Non-pigmented ciliary epithelial cell (primary cell): ENCODE results near the gene DNAJB8.

Experiments used
- DNase-seq: peaks from one replicate; pipeline ENCODE4 v3.0.0-alpha.2; 2010; ENCODE audit warnings: low read depth

Gene DNAJB8

DNA sequence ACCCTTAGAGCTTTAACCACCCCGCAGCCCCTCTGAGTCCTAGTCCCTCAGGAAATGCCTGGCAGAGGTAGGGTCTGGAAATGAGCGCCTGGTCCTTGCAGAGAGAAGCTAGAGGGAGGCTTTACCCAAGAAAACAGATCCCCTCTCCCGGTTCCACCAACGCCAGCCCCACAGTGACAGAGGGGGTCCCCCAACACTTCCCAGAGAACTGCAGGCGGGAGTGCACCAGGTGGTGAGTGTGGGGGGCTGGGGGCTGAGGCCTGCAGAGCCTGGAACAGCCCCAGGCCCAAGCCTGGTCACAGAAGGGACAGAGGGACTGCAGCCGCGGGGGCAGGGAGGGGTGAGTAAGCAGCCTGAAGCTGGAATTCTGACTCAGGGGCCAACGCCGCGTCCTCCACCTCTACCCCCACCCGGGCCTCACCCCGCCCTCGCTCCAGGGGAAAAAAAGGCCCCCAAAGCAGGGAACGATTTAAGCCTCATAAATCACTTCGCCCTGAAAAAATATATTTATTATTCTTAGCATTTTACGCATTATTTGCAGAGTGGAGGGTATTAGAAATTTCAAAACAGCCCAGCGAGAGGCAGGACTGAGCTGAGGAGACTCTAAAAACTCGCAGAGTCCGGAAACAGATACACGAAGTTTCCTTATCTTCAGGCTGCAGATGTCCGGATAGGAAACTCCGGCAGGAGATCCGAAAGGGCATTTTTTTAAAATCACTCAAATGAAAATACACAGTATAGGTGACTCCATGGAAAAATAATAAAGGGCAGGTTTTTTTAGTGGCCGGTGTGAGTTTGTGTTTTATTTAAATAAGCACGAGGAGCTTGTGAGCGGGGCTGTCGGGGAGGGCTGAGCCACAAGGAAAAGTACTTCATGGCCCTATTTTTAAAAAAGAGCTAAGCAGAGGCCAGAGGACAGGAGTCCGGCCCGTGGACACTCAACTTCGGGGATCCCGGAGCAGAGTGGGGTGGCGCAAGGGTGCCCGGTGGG lies 16.3 kb upstream of the DNAJB8 start:
- DNase-seq = no peak

DNA sequence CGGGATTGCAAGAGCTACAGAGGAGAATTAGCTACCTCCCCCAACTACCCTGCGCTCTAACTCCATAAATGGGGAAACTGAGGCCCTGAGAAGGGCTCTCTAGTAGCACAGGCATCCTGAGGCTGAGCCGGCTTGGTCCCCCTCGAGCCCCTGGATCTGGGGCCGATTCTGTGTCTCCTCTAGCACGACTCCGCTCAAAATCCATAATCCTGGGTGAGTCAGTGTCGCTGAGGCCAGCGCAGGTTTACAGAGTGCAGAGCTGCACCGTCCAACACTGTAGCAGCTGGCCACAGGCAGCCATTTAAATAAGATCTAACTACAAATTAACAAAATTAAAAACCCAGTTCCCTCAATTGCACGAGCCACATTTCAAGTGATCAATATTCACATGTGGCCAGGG lies 15.5 kb upstream of the DNAJB8 start:
- DNase-seq = no peak

DNA sequence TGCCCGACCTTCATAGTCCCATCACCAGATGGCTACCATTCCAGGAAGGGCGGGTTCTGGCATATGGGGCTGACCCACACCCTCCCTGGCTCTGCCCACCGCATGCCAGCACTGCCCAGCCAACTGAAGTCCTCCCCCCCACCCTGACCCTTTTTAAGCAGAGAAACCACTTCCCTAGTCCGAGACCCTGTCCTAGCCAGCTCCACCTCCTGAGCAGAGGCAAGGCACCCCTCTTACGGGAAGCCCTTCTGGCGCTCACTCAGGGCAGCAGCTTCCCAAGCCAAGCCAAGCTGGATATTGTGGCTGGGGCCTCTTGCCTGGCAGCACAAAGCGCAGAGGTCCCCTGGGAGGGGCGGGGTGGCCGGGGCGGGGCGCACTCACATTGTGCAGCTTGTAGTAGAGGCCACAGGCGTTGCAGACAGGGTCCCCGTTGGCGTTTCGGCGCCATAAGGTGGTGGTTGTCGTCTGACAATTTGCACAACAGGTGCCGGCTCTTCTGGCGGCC lies 14.8 kb upstream of the DNAJB8 start:
- no peak for DNase-seq

DNA sequence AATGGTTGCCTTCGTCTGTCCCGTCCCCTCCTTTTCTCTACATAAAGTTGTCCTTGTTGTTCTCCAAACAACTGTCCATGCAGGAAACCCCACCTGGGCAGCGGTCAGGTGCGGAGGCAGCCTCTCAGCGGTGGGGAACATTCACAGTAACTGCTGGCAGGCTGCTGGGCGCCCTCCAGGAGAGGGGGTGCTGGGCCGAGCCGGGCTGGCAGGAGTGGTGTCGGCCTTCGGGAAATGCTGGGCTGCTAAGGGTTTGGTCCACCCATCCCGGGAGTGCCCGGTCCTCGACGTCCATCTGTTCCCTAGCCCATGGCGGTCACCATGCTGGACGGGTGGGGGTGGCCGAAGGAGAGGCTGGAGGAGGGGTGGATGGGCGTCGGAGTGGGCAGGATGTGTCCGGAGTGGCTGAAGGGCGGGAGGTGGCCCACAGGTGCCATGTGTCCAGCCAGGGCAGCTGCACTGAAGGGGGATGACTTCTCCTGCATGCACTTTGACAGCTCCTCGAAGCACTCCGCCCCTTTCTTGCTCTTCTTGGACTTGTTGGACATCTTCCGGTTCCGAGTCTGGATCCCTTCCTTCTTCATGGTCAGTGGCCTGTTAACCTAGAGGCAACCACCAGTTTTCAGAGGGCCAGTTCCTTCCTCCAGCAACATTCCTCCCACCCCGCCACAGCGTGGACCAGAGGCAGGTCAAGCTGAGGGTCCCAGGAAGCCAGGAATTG lies 14.2 kb upstream of the DNAJB8 start:
- no peak for DNase-seq

DNA sequence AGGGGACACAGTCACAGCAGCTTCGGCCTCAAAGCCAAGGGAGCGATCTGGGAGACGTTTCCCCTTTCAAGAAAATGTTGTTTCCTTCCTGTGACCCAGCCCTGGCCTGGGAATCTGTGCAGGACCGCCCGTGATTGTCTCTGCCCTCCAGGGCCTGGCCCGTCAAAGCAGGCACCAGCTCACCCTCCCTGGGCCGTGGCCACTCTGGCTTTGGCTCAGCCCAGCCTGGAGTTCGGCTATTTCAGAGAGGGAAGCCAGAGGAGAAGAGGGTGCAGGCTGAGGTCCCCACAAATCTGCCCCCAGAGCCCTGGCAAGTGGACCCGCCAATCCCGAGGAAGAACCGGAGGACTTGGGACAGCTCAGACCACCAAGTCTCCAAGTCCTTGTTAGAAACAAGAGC lies 13.6 kb upstream of the DNAJB8 start:
- DNase-seq = no peak

DNA sequence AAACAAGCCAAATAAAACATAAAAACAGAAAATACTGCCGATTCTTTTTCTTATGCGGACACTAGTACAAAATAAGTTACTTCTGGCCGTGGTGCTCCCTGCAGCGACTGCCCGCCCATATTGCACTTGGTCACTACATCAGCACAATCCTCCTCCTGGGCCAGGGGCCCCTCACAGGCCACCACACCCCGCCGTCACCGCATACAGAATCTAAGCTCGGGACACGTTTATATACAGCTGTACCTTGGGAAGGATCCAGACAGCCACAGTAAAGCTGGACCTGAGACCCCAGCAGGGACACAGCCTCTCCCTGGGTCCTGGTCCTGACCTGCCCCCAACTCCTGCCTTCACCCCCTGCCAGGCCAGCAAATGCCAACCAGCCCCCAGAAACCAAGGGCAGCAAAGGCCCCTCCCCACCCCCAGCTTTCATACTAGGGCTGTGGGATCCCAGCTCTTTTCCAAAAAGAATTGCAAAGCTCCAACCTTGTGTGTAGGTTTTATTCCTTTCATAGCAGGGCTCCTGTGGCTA lies 12.9 kb upstream of the DNAJB8 start:
- DNase-seq = no peak

DNA sequence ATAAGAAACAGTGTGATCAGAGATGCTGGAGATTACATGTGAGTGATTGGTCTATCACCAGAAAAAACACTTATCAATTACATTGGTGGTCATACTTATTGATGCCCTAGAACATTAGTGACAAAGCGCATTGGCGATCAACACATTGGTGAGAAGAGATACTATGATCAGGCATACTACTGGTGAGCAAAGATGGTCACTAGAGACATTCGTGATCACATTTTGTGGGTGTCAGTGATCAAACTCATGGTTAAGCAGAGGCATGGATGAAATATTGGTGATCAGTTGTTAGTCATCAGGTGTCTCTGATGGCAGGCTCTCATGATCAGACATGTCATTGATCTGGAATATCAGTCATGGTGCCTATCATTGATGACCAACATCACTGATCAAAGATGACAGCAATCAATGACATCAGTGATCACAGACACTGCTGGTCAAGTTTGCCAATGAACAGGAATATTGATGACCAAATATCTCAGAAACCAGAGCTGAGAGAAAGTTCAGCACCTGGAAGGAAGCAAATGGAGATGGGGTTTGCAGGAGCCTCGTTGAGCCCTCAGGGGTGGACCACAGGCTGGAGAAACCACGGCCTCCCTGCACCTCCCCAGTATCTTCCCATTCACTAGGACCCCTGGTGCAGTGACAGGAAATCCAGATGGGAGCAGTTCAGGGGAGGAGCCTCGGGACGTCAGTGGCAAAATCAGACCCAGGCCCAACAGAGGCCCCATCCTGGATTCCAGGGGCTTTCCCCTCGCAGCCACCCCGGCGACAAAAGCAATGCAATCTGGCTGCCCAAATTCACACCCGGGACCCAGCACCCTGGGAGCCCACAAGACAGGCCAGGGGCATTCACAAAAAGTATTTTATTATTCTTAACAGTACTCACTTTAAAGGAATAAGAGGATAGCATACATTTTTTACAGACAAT lies 12.2 kb upstream of the DNAJB8 start:
- DNase-seq = no peak

DNA sequence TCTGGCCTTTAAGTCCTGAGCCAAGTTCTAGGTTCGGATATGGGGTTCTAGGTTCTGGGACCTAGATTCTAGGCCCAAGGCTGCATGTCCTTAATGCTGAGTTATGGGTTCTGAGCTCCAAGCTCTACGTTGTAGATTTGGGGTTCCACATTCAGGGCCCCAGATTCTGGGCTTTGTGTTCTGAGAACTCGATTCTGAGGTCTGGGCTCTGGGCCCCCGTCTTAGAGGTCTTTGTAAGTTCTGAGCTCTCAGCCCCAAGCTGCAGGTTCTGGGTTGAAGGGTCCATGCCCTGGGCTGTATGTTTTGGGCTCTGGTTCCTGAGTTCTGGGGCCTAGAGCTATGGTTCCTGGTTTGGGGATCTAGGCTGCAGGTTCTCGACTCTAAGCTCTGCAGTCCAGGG lies 10.0 kb upstream of the DNAJB8 start:
- no peak for DNase-seq

DNA sequence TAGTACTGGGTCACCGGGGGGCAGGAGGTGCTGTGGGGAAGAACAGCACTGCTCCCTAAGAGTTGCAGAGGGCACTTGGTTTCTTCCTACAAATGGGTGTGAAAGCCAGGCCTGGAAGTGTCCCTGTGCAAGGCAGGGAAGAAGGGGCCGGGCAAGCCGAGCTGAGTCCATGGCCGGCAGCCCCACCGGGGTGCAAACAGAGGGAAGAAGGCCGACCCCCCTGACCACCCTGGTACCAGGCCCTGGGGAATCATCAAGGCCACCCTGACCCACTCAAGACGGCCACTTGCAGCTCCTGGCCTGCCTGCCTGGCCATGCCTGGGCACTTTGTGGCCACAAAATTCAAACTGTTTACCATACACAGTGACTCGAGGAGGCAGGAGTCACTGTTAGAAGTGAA lies 8.7 kb upstream of the DNAJB8 start:
- DNase-seq = no peak

DNA sequence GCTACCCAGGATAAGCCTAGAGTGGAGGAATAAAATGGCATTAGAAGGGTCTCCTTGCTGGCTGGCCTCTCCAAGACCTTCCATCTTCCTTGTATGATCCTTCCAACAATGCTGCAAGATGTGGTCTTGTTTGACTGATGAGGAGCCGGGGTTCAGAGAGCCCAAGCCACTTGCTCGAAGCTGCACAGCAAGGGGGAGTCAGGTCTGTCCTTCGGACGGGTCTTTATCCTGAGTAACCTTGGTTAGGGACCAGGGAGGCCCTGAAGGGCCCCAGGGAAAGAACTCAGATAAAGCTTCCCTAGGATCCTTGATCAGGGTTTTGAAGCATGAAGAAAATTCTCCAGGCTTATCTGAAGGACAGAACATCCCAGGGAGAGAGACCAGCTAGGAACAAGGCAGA lies 7.0 kb upstream of the DNAJB8 start:
- no peak for DNase-seq

DNA sequence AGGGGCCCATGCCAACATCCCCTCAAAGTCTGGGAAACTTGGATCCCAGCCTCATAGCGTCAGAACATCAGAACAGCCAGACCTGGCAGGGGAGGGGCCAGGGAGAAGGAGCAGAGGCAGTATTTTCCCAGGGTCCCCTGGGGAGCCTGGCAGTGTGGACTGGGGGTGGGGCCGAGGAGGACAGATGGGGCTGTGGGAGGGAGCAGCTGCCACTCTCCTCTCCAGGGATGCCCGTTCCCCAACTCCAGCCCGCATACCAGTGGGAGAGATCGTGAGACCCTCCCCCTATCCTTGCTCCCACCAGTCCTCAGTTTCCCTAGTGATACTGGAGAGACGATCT lies 6.5 kb upstream of the DNAJB8 start:
- no peak for DNase-seq

DNA sequence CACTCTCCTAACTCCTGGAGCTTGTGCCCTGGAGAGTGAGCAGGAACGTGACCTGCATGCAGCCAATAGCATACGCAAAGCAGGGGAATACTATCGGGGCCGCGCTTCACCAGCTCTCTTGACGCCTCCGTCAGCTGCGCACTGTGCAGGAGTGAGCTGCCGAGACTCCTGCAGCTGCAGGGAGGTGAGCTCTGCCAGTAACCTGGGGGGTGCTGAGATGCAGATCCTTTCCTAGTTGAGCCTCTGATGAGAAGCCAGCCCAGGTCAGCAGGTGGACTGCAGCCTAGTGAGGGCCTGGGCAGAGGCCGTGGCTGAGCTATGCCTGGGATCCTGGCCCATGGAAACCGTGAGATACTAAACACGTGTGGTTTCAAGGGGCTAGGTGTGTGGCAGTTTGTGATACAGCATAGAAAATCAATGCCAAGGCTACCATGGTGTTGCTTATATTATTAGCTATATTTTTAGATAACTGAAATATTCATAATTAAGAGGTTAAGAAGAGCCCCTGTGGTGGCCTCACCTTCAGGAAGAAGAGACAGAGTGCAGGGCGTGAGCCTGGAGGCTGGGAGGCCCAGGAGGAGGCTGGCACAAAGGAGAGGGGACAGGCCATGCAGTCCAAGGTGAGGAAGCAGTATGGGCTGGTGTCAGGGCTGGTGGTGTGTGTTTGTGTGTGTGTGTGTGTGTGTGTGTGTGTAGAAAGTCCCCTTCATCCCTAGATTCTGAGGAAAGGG lies 5.9 kb upstream of the DNAJB8 start:
- no peak for DNase-seq

DNA sequence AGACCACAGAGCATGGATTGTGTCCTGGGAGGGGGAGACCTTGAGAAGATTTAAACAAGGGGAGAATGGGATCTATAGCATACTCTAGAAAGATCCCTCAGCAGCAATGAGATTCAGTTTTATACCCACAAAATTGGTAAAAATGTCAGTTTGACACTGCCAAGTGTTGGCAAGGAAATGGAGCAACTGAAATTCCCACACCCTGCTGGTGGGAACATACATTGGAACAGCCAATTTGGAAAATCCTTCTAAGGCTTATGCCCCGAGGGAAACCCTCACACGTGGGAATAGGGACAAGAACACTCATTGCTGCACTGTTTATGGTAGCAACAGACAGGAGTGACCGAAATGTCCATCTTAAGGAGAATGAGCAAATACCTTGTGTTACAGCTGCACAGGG lies 5.0 kb upstream of the DNAJB8 start:
- no peak for DNase-seq

DNA sequence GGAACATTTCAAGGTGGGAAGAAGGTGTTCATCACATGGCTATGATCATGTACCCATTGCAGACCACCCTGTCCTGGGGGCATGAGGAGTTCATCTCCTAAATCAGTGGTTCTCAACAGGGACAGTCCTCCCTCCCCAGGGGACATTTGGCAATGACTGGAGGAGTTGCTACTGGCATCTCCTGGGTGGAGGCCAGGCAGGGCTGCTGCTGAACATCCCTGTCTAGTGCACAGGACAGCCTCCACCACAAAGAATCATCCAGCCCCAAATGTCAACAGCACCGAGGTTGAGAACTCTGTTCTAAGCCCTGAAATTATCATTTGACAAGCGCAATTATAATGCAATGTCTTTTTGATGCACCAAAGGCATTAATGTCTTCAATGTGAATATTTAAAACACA lies 4.4 kb upstream of the DNAJB8 start:
- no peak for DNase-seq

DNA sequence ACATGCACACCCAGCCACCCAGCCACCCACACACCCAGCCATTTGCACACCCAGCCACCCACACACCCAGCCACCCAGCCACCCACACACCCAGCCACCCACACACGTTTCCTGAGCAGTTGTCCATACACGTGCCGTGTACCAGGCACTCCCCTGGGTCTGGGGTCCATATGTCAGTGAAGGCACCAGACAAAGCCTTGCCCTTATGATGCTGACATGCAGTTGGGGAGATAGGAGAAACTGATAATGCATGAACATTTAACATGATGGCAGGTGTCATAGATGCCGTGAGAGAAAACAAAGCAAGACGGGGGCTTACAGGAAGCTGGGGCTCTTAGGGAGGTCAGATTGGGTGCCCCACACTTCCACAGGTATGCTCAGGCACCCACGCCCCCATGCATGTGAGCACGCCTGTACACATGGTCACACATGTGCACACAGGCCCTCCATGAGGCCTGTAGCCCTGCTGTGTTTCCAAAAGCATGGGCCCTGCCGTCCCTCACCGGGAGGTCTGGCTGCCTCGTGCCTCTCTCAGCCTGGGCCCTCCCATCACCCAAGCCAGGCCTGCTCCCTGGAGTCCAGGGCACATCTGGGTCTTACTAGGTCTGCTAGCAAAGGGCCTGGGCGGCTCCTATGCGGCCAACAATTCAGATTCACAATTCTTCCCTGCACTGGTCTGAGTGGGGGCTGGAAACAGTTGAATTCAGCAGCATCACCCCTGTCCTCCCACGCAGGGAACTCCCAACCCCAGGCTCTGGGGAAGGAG lies 3.6 kb upstream of the DNAJB8 start:
- no peak for DNase-seq

DNA sequence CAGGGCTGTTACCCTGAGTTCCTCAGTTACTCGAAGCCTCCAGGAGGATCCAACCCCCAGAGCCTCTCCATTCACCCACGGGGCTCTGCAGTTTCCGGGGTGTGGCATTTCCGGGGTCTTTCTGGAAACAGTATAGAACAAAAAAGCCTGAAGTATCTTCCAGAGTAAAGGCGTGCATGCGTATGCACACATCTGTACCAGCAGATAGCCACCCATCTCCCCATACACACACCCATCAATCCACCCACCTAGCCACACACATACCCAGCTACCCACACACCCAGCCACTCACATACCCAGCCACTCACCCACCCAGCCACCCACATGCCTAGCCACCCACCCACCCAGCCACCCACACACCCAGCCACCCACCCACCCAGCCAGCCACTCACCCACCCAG lies 2.9 kb upstream of the DNAJB8 start:
- no peak for DNase-seq

DNA sequence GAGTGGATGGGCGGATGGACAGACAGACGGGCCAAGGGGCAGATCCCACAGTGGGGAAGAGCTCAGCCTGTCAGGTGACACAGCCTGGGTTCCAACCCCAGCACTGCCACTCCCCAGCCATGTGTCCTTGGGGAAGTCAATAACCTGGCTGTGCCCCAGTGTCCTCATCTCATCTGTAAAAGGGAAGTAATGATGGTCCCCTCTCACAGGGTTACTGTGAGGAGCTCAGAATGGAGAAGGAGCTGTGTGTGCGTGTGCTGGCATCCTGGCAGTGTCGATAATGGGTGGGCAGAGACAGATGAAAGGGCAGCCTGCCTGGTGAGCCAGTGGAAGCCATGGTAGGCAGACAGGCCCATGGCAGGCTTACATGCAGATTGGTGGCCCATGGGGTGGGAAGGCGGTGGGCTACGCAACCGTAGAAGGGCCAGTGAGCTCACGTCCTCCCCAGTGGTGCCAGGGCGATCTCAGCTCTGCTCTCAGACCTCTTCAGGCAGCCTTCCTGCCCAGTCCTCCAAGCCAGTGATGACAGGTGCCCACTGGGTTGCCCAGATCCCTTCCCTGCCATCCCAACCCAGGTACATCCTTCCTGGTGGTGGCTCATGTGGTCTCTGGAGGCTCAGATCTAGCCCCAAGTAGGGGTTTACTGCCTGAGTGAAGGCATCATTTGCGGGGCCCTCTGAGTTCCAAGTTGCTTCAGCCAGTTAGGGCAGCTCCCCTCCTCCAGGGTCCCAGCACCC lies 2.3 kb upstream of the DNAJB8 start:
- no peak for DNase-seq

DNA sequence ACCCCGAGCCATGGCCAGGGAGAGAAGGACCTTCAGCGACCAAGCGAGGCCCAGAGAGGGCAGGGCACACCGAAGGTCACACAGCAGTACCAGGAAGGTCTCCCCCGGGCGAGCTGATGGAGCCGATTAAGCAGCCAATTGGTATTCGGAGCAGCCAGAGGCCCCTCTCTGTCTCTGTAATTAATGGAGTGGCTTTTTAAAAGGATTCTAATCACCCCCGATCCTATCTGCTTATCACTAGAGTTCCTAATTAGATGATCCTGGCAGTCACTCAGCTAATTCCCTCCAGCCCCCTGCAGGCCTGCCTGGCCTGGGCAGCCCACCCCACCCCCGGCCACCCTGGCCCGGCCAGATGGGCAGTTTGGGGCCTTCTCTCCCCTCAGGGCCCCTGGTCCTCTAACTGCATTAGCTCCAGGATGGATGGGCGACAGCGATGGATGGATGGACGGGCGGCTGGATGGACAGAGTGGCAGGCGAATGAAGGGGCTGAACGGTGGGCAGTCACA lies 1.6 kb upstream of the DNAJB8 start:
- no peak for DNase-seq

DNA sequence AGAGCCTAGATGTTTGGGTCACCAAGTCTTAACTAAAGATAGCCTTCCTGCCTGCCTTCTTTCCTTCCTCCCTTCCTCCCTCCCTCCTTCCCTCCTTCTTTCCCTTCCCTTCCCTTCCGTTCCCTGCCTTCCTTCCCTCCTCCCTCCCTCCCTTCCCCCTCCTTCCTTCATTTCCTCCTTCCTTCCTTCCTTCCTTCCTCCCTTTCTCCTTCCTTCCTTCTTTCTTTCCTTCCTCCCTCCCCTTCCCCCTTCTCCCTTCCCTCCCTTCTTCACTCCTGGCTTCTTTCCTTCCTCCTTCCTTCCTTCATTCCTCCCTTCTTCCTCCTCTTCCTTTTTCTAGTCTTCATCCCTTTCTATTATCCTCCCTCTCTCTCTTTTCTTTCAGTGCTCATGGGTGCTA lies 2.0 kb downstream of the DNAJB8 start:
- DNase-seq = no peak

DNA sequence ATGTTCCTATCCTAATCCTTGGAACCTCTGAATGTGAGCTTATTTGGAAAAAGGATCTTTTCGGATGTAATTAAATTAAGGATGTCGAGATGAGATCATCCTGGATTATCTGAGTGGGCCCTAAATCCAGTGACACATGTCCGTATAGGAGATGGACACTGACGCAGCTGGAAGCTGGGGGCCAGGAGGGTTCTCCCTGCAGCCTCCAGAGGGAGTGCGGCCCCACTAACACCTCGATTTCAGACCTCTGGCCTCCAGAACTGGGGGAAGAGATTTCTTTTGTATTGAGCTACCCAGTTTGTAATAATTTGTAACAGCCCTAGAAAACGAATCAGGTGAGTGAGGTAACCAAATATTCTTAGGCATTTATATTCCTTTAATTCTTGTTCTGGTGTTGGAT lies 2.5 kb downstream of the DNAJB8 start:
- DNase-seq = no peak
